ENCODE data around the gene PCSK2.

PCSK2 gene

GRCh38 chr20:17534077-17534476, 307.2 kb downstream of the PCSK2 start:
- Histone ChIP-seq H3K4me1 (ENCODE audit: control insufficient read depth, insufficient read depth, low read length) (peaks cover 14% of the 10 kb centered on the region), H3K27me3 (ENCODE audit: control insufficient read depth, insufficient read depth, low read length) (peaks cover 12% of the 10 kb centered on the region), H3K4me3 (ENCODE audit: low read depth, low read length) (no peak overlapping the region), H3K9me3 (ENCODE audit: control insufficient read depth, insufficient read depth, low read length) (no peaks in the 10 kb centered on the region), H3K9ac (ENCODE audit: low read depth, low read length) (no peak overlapping the region), H3K36me3 (ENCODE audit: control insufficient read depth, insufficient read depth, low read length) (no peaks in the 10 kb centered on the region)
